K562 (cell line): ENCODE data around the gene IL1B. TPM values are rescaled to one million over a fixed set of nuclear protein-coding genes. Genes with fewer than 3 reads are reported as not detected.

Experiments
- ATAC-seq: fragments of 200-7000 bp; cut with Tn5 transposase; 3 replicates; pipeline ENCODE4 v1.9.1; 2020; ENCODE audit warnings: moderate library complexity
- BruUV-seq: library from RNA; stranded (reverse); fragments of 400-500 nt; replicated peaks from 2 replicates; lab custom pipeline; 2021; lab: Mats Ljungman, UMichigan
- CTCF ChIA-PET: fragments of 300-600 bp; formaldehyde crosslinking; extraction: SDS; loops from one replicate; lab custom pipeline; 2021; ENCODE audit warnings: low intra/inter-chr PET ratio; lab: Yijun Ruan, JAX
- POLR2A ChIA-PET: fragments of 300-600, 350-650 bp; sonication (Branson Sonifier 250); formaldehyde crosslinking; extraction: SDS; loops from one replicate; lab custom pipeline; 2021; ENCODE audit warnings: antibody characterized with exemption, inconsistent platforms; lab: Yijun Ruan, JAX
- DNase-seq, 4 experiments: peaks; one replicate each; pipeline versions ENCODE4 v3.0.0 to v3.0.0-alpha.2; 2011 to 2018; ENCODE audit warnings: low spot score in 3 of 4, mixed read lengths in 3 of 4; ENCODE audit errors: extremely low read depth in 1 of 4
- FAIRE-seq: peaks from 2 replicates; lab custom pipeline; 2011; peaks lifted over from hg19 to GRCh38; lab: Jason Lieb, UNC
- H2AFZ ChIP-seq: 2 replicates; pipeline ENCODE4 v1.6.0; 2011; ENCODE audit warnings: low read depth, low read length, control low read depth, inconsistent platforms
- H3K27ac ChIP-seq: fragments of 200-600 bp; 3 replicates; pipeline ENCODE4 v1.8.0; 2011; ENCODE audit warnings: low read depth, mild to moderate bottlenecking, control low read depth, inconsistent platforms, low read length, moderate library complexity, mixed read lengths; ENCODE audit errors: extremely low read depth
- H3K27me3 ChIP-seq, 2 experiments: fragments of 300-600 bp in 1 of 2; 2 replicates in 1 of 2; 3 replicates in 1 of 2; pipeline versions ENCODE4 v1.6.0 to v1.8.0; 2011; ENCODE audit warnings: inconsistent platforms in 2 of 2, low read length in 2 of 2, mild to moderate bottlenecking in 1 of 2, mixed read lengths in 1 of 2, moderate library complexity in 1 of 2; ENCODE audit not compliant: control insufficient read depth in 2 of 2, insufficient read depth in 2 of 2
- H3K36me3 ChIP-seq: fragments of 300-600 bp; 3 replicates; pipeline ENCODE4 v1.8.0; 2011; ENCODE audit warnings: mild to moderate bottlenecking, low read length, inconsistent platforms; ENCODE audit not compliant: control insufficient read depth, insufficient read depth
- H3K4me1 ChIP-seq, 2 experiments: fragments of 200-600 bp in 1 of 2; replicated peaks in 1 of 2; 2 replicates in 1 of 2; 3 replicates in 1 of 2; pipeline versions ENCODE4 v1.5.1 to v1.8.0; 2011; ENCODE audit warnings: inconsistent platforms in 2 of 2, low read length in 2 of 2, mild to moderate bottlenecking in 1 of 2, mixed read lengths in 1 of 2, moderate library complexity in 1 of 2; ENCODE audit not compliant: control insufficient read depth in 2 of 2, insufficient read depth in 2 of 2
- H3K4me2 ChIP-seq: 2 replicates; pipeline ENCODE4 v1.6.1; 2011; ENCODE audit warnings: low read length, control low read depth, inconsistent platforms, mixed read lengths; ENCODE audit not compliant: insufficient read depth
- H3K4me3 ChIP-seq: fragments of 200-600 bp; sonication (generic), shearing (Covaris generic); 2 replicates; pipeline ENCODE4 v1.5.1; 2016; ENCODE audit warnings: control low read depth, inconsistent platforms
- H3K79me2 ChIP-seq: fragments of 200-600 bp; 3 replicates; pipeline ENCODE4 v1.8.0; 2011; ENCODE audit warnings: low read length, inconsistent platforms; ENCODE audit not compliant: control insufficient read depth, insufficient read depth
- H3K9ac ChIP-seq, 2 experiments: 2 replicates each; pipeline versions ENCODE4 v1.6.0 to v1.6.1; 2011; ENCODE audit warnings: low read depth in 2 of 2, low read length in 2 of 2, control low read depth in 1 of 2, inconsistent platforms in 1 of 2, mild to moderate bottlenecking in 1 of 2, mixed read lengths in 1 of 2; ENCODE audit not compliant: insufficient read depth in 1 of 2
- H3K9me1 ChIP-seq: one replicate; pipeline ENCODE4 v1.6.0; 2011; ENCODE audit warnings: inconsistent platforms, mild to moderate bottlenecking, low read length, moderate library complexity; ENCODE audit not compliant: control insufficient read depth, insufficient read depth
- H3K9me3 ChIP-seq: replicated peaks from 2 replicates; pipeline ENCODE4 v1.5.1; 2011; ENCODE audit warnings: low read depth, low read length, inconsistent platforms; ENCODE audit not compliant: control insufficient read depth, insufficient read depth
- H4K20me1 ChIP-seq: replicated peaks from 2 replicates; pipeline ENCODE4 v1.6.1; 2011; ENCODE audit warnings: low read length, inconsistent platforms, mixed read lengths; ENCODE audit not compliant: control insufficient read depth, insufficient read depth
- CTBP1 ChIP-seq: fragments of 450-650 bp; IDR thresholded peaks from 2 replicates; pipeline ENCODE4 v1.6.1; 2016; ENCODE audit warnings: borderline replicate concordance
- DACH1 ChIP-seq: fragments of 450-650 bp; IDR thresholded peaks from 2 replicates; pipeline ENCODE4 v1.6.1; 2018; ENCODE audit not compliant: partially characterized antibody
- DDX20 ChIP-seq: fragments of 450-650 bp; IDR thresholded peaks from 2 replicates; pipeline ENCODE4 v1.6.1; 2016; ENCODE audit warnings: missing genetic modification characterization, low read depth, mild to moderate bottlenecking, missing compliant biosample characterization, moderate library complexity
- DPF2 ChIP-seq: fragments of 450-650 bp; IDR thresholded peaks from 2 replicates; pipeline ENCODE4 v1.6.1; 2016
- EGR1 ChIP-seq: fragments of 450-650 bp; conservative IDR thresholded peaks from 2 replicates; pipeline ENCODE4 v1.6.1; 2017; ENCODE audit warnings: mild to moderate bottlenecking
- EHMT2 ChIP-seq: fragments of 450-650 bp; IDR thresholded peaks from 2 replicates; pipeline ENCODE4 v1.6.1; 2018; ENCODE audit warnings: antibody characterized with exemption
- ELK1 ChIP-seq: sonication (generic); formaldehyde crosslinking; IDR thresholded peaks from 2 replicates; pipeline ENCODE4 v1.8.1; 2022; ENCODE audit warnings: missing genetic modification reagents
- ETV6 ChIP-seq, 3 experiments: fragments of 150-350 bp in 1 of 3; sonication (generic) in 1 of 3; formaldehyde crosslinking in 1 of 3; IDR thresholded peaks; 2 replicates each; pipeline versions ENCODE4 v1.6.1 to v1.8.0; 2014 to 2022; ENCODE audit warnings: borderline replicate concordance in 2 of 3, low read depth in 2 of 3, antibody characterized with exemption in 1 of 3, low read length in 1 of 3, mild to moderate bottlenecking in 1 of 3, missing genetic modification reagents in 1 of 3
- GATA2 ChIP-seq: sonication (generic); formaldehyde crosslinking; IDR thresholded peaks from 2 replicates; pipeline ENCODE4 v1.4.0; 2020; ENCODE audit warnings: mild to moderate bottlenecking, missing genetic modification reagents
- HBP1 ChIP-seq: fragments of 450-650 bp; formaldehyde crosslinking; IDR thresholded peaks from 2 replicates; pipeline ENCODE4 v1.4.0; 2022; ENCODE audit warnings: missing genetic modification characterization
- MTA2 ChIP-seq: fragments of 450-650 bp; IDR thresholded peaks from 2 replicates; pipeline ENCODE4 v1.6.1; 2016; ENCODE audit warnings: low read depth
- MYNN ChIP-seq, 2 experiments: sonication (generic); formaldehyde crosslinking in 1 of 2; IDR thresholded peaks; 2 replicates each; pipeline versions ENCODE4 v1.5.0 to v1.6.1; 2016 to 2020; ENCODE audit warnings: antibody characterized with exemption in 1 of 2, missing genetic modification reagents in 1 of 2
- SMARCA4 ChIP-seq: fragments of 450-650 bp; IDR thresholded peaks from 2 replicates; pipeline ENCODE4 v1.6.1; 2016
- SMARCE1 ChIP-seq: fragments of 450-650 bp; IDR thresholded peaks from 2 replicates; pipeline ENCODE4 v1.7.1; 2016; ENCODE audit warnings: mild to moderate bottlenecking
- TEAD4 ChIP-seq, 2 experiments: sonication (generic) in 1 of 2; formaldehyde crosslinking in 1 of 2; IDR thresholded peaks; 2 replicates each; pipeline versions ENCODE4 v1.6.1 to v1.8.0; 2012 to 2022; ENCODE audit warnings: borderline replicate concordance in 1 of 2, inconsistent platforms in 1 of 2, low read length in 1 of 2, mild to moderate bottlenecking in 1 of 2, missing genetic modification reagents in 1 of 2
- TFAP4 ChIP-seq: sonication (generic); formaldehyde crosslinking; IDR thresholded peaks from 2 replicates; pipeline ENCODE4 v1.8.0; 2022; ENCODE audit warnings: missing genetic modification reagents, mild to moderate bottlenecking, moderate library complexity, borderline replicate concordance
- ZNF282 ChIP-seq: sonication (generic); formaldehyde crosslinking; IDR thresholded peaks from 2 replicates; pipeline ENCODE4 v1.8.1; 2023; ENCODE audit warnings: missing genetic modification reagents
- ZNF583 ChIP-seq: fragments of 250-450 bp; sonication (Bioruptor Pico); IDR thresholded peaks from 2 replicates; pipeline ENCODE4 v1.4.0; 2020
- WGBS: fragments of 100-300 bp; shearing (Covaris generic); methylation state at CpG from one replicate; pipeline ENCODE4 v1.1.6; 2016; ENCODE audit warnings: low coverage, mixed read lengths; ENCODE audit not compliant: insufficient coverage; ENCODE audit errors: missing lambda C conversion rate; 5-methylcytosine and 5-hydroxymethylcytosine counted together
- in situ Hi-C: fragments of 300-500 bp; cut with MboI; formaldehyde crosslinking; loops from 4 replicates; pipeline ENCODE4 v1.15.0; 2018; ENCODE audit warnings: inconsistent platforms, mixed read lengths
- intact Hi-C: fragments of 100-400 bp; cut with micrococcal nuclease; formaldehyde crosslinking; loops from 2 replicates; pipeline ENCODE4 v1.14.2; 2022
- polyA plus RNA-seq, 8 experiments: library from polyadenylated mRNA; depleted of rRNA in 4 of 8; stranded (reverse) in 5 of 8; unstranded in 3 of 8; fragments of >200 nt; fragmentation: Nextera tagmentation in 2 of 8; fragmentation: Illumina TruSeq in 1 of 8; extraction: Ambion mirVana in 2 of 8; extraction: Trizol in 1 of 8; gene quantifications; 2 replicates each; pipeline versions ENCODE4 v1.2.1 to v1.2.3, GENCODE V29; 2011 to 2014; ENCODE audit warnings: inconsistent platforms in 1 of 8, missing spikeins in 1 of 8
- total RNA-seq, 7 experiments: library from RNA; depleted of rRNA in 6 of 7; stranded (reverse); fragments of >200 nt in 6 of 7; fragmentation: Illumina TruSeq in 2 of 7; extraction: Trizol in 2 of 7; gene quantifications; 2 replicates each; pipeline versions ENCODE4 v1.2.1 to v1.2.3, GENCODE V29; 2011 to 2021; ENCODE audit warnings: low replicate concordance in 1 of 7

Gene IL1B
- total and polyA plus RNA-seq, 9 of the 15 experiments (the other 6 are each of a cell fraction or from before 2014, with no cell fraction given) = 0.29 TPM; not detected in 8

GRCh38 chr2:112881217-112881985 is 44.8 kb upstream of the IL1B start:
- Histone ChIP-seq H3K4me3 (no peak overlapping the region), H3K4me1 (peaks cover 0 to 12% of the 10 kb centered on the region in 2 experiments; a peak in 3 of 5 replicates), H4K20me1 (no peaks in the 10 kb centered on the region), H2AFZ (no peak overlapping the region), H3K9ac (no peak overlapping the region; a peak in 1 of 4 replicates), H3K36me3 (no peaks in the 10 kb centered on the region), H3K27me3 (peaks cover 0 to 13% of the 10 kb centered on the region in 2 experiments; a peak in 1 of 5 replicates), H3K4me2 (no peak overlapping the region), H3K79me2 (no peaks in the 10 kb centered on the region), H3K27ac (no peak overlapping the region), H3K9me1 (no peaks in the 10 kb centered on the region), H3K9me3 (no peaks in the 10 kb centered on the region)
- DNase-seq (peak; percentile 31 to 56 (median 40)), ATAC-seq (peak; percentile 13; the same call in 2 of the 3 replicates), FAIRE-seq (peak; percentile 83)
- 25% methylated on average over 5 of the region's 5 CpGs for WGBS
- in situ Hi-C loops = loop anchor here (25.0 kb wide), 1 partner anchor 269 kb away; no protein-coding TSS in a partner anchor
- POLR2A ChIA-PET = interaction anchor here (1.1 kb wide), 1 partner anchor 175 kb away, joined by 3 read pairs; no protein-coding TSS in a partner anchor
- no TSS peak for BruUV-seq
- CTCF ChIA-PET = interaction anchor here (0.7 kb wide), 1 partner anchor 132 kb away, joined by 3 read pairs; no protein-coding TSS in a partner anchor
- intact Hi-C loops = loop anchor here (1.0 to 5.0 kb wide), 2 partner anchors 132 to 279 kb away; no protein-coding TSS in a partner anchor
- TF ChIP-seq TFAP4 (CRISPR knock-in tag) (peak; percentile 88), GATA2 (peak; percentile 23; the same call in 1 of the 2 replicates), DDX20 (tag) (no peak), ETV6 (IDR thresholded peaks at IDR 0.05; ENCODE audit: borderline replicate concordance in 1 of 2, low read depth in 2 of 2, low read length in 1 of 2) (no peak), ETV6 (CRISPR knock-in tag; IDR thresholded peaks at IDR 0.05; ENCODE audit: borderline replicate concordance) (no peak), DPF2 (peak; percentile 57), DACH1 (peak; percentile 73), EHMT2 (0 out of 2 replicates have a peak, but pooled peaks have one; percentile 25), SMARCA4 (peak; percentile 67; the same call in 1 of the 2 replicates), HBP1 (CRISPR knock-in tag) (no peak), ZNF282 (no peak), TEAD4 (IDR thresholded peaks at IDR 0.05; ENCODE audit: low read length) (peak; percentile 31; the same call in 1 of the 2 replicates), TEAD4 (CRISPR knock-in tag; IDR thresholded peaks at IDR 0.05; ENCODE audit: borderline replicate concordance) (no peak), MTA2 (0 out of 2 replicates have a peak, but pooled peaks have one; percentile 27), ZNF583 (CRISPR knock-in tag) (no peak), SMARCE1 (0 out of 2 replicates have a peak, but pooled peaks have one; percentile 24), EGR1 (peak; percentile 48), CTBP1 (peak; percentile 58; the same call in 1 of the 2 replicates), ELK1 (no peak), MYNN (IDR thresholded peaks at IDR 0.05) (peak; percentile 62; the same call in 1 of the 2 replicates), MYNN (CRISPR knock-in tag; IDR thresholded peaks at IDR 0.05) (no peak)
